DND-41 (cell line): ENCODE data around the gene BBS12.

Experiments used
- ATAC-seq: fragments of 200-7000 bp; cut with Tn5 transposase; 3 replicates; pipeline ENCODE4 v1.9.1; 2021; ENCODE audit warnings: low read depth; ENCODE audit not compliant: insufficient read depth
- DNase-seq: peaks from one replicate; pipeline ENCODE4 v3.0.0-alpha.2; 2020
- H2AFZ ChIP-seq: 2 replicates; pipeline ENCODE4 v1.6.0; 2012; ENCODE audit warnings: low read depth, low read length
- H3K27ac ChIP-seq: 2 replicates; pipeline ENCODE4 v1.5.1; 2012; ENCODE audit warnings: low read length, inconsistent platforms
- H3K27me3 ChIP-seq: fragments of 200-600 bp; sonication (generic); 2 replicates; pipeline ENCODE4 v1.6.0; 2012; ENCODE audit warnings: low read length, mild to moderate bottlenecking, inconsistent platforms; ENCODE audit not compliant: insufficient read depth, poor library complexity
- H3K36me3 ChIP-seq: 2 replicates; pipeline ENCODE4 v1.5.1; 2012; ENCODE audit warnings: low read length, inconsistent platforms; ENCODE audit not compliant: insufficient read depth
- H3K4me1 ChIP-seq: 2 replicates; pipeline ENCODE4 v1.5.1; 2012; ENCODE audit warnings: mild to moderate bottlenecking, low read length; ENCODE audit not compliant: insufficient read depth
- H3K4me2 ChIP-seq: 2 replicates; pipeline ENCODE4 v1.6.0; 2012; ENCODE audit warnings: mild to moderate bottlenecking, moderate library complexity, low read length, inconsistent platforms; ENCODE audit not compliant: insufficient read depth
- H3K4me3 ChIP-seq, 2 experiments: fragments of 200-600 bp in 1 of 2; shearing (Covaris generic) in 1 of 2; 2 replicates each; pipeline ENCODE4 v1.5.1; 2012 to 2016; ENCODE audit warnings: inconsistent platforms in 2 of 2, low read length in 2 of 2, mild to moderate bottlenecking in 2 of 2, low read depth in 1 of 2, moderate library complexity in 1 of 2
- H3K79me2 ChIP-seq: 2 replicates; pipeline ENCODE4 v1.6.0; 2012; ENCODE audit warnings: low read length, inconsistent platforms; ENCODE audit not compliant: insufficient read depth
- H3K9ac ChIP-seq: 2 replicates; pipeline ENCODE4 v1.6.0; 2012; ENCODE audit warnings: low read depth, mild to moderate bottlenecking, inconsistent platforms, low read length, moderate library complexity
- H3K9me3 ChIP-seq: 2 replicates; pipeline ENCODE4 v1.5.1; 2012; ENCODE audit warnings: low read length, moderate library complexity, mild to moderate bottlenecking, inconsistent platforms; ENCODE audit not compliant: insufficient read depth, severe bottlenecking
- H4K20me1 ChIP-seq: 2 replicates; pipeline ENCODE4 v1.6.0; 2012; ENCODE audit warnings: low read length; ENCODE audit not compliant: insufficient read depth
- CTCF ChIP-seq: IDR thresholded peaks from 2 replicates; pipeline ENCODE4 v1.5.1; 2012; ENCODE audit warnings: borderline replicate concordance, low read length, moderate library complexity, mild to moderate bottlenecking; ENCODE audit not compliant: poor library complexity, severe bottlenecking; ENCODE audit errors: extremely low read depth
- EZH2 ChIP-seq: IDR thresholded peaks from 3 replicates; pipeline ENCODE4 v1.6.1; 2012; ENCODE audit warnings: borderline replicate concordance, low read depth, mild to moderate bottlenecking, moderate library complexity, low read length, inconsistent platforms; ENCODE audit not compliant: severe bottlenecking

BBS12 gene

GRCh38 chr4:122688529-122689140, 43.9 kb upstream of the BBS12 start:
- H3K36me3 ChIP-seq, result no peaks in the 10 kb centered on the region
- H3K4me3 ChIP-seq, result no peak overlapping the region
- no peak for ATAC-seq
- no peaks in the 10 kb centered on the region for H3K9me3 ChIP-seq
- H3K27me3 ChIP-seq, result peaks cover 12% of the 10 kb centered on the region
- H3K27ac ChIP-seq, result no peak overlapping the region
- DNase-seq, result no peak
- H2AFZ ChIP-seq, result no peak overlapping the region
- H3K9ac ChIP-seq, result no peak overlapping the region
- no peaks in the 10 kb centered on the region for H3K4me1 ChIP-seq
- no peak overlapping the region for H3K4me2 ChIP-seq
- TF ChIP-seq CTCF, result no peak
- no peak for TF ChIP-seq EZH2
- H3K79me2 ChIP-seq, result no peaks in the 10 kb centered on the region
- no peaks in the 10 kb centered on the region for H4K20me1 ChIP-seq

GRCh38 chr4:122689972-122690371, 42.5 kb upstream of the BBS12 start:
- no peaks in the 10 kb centered on the region for H3K4me1 ChIP-seq
- no peak overlapping the region for H3K4me2 ChIP-seq
- no peak overlapping the region for H3K9ac ChIP-seq
- H3K27ac ChIP-seq, result no peak overlapping the region
- H3K79me2 ChIP-seq, result no peaks in the 10 kb centered on the region
- no peaks in the 10 kb centered on the region for H3K36me3 ChIP-seq
- H3K4me3 ChIP-seq, result no peak overlapping the region
- H3K27me3 ChIP-seq, result peaks cover 17% of the 10 kb centered on the region
- TF ChIP-seq EZH2 (no peak), CTCF (no peak)
- ATAC-seq (no peak), DNase-seq (no peak)
- no peaks in the 10 kb centered on the region for H4K20me1 ChIP-seq
- H3K9me3 ChIP-seq, result no peaks in the 10 kb centered on the region
- no peak overlapping the region for H2AFZ ChIP-seq

GRCh38 chr4:122691988-122692387, 40.5 kb upstream of the BBS12 start:
- no peak for TF ChIP-seq EZH2
- no peak for TF ChIP-seq CTCF
- ATAC-seq, result no peak
- no peak overlapping the region for H3K4me3 ChIP-seq
- peaks cover 22% of the 10 kb centered on the region for H3K27me3 ChIP-seq
- H3K9me3 ChIP-seq, result no peaks in the 10 kb centered on the region
- H3K36me3 ChIP-seq, result no peaks in the 10 kb centered on the region
- H3K9ac ChIP-seq, result no peak overlapping the region
- H4K20me1 ChIP-seq, result no peaks in the 10 kb centered on the region
- no peak overlapping the region for H2AFZ ChIP-seq
- DNase-seq, result no peak
- no peak overlapping the region for H3K27ac ChIP-seq
- H3K79me2 ChIP-seq, result no peaks in the 10 kb centered on the region
- no peaks in the 10 kb centered on the region for H3K4me1 ChIP-seq
- no peak overlapping the region for H3K4me2 ChIP-seq
